HFFc6 (cell line): Measurements from ENCODE around the gene ELF5. TPM values are rescaled to one million over a fixed set of nuclear protein-coding genes. Genes with fewer than 3 reads are reported as not detected.

Source experiments
- DNase-seq: peaks from one replicate; pipeline ENCODE4 v3.0.0-alpha.2; 2018
- H3K27ac Mint-ChIP-seq: 2 replicates; pipeline ENCODE4 v1.8.0; 2020; ENCODE audit warnings: mild to moderate bottlenecking, mixed read lengths
- H3K27me3 Mint-ChIP-seq: 2 replicates; pipeline ENCODE4 v1.8.0; 2021; ENCODE audit warnings: mild to moderate bottlenecking, moderate library complexity, mixed read lengths; ENCODE audit not compliant: insufficient read depth
- H3K36me3 Mint-ChIP-seq: 2 replicates; pipeline ENCODE4 v1.8.0; 2021; ENCODE audit warnings: low read depth, mixed read lengths
- H3K4me1 Mint-ChIP-seq: 2 replicates; pipeline ENCODE4 v1.8.0; 2020; ENCODE audit warnings: low read depth, mixed read lengths
- H3K4me3 Mint-ChIP-seq: 2 replicates; pipeline ENCODE4 v1.8.0; 2020; ENCODE audit warnings: mild to moderate bottlenecking, moderate library complexity, mixed read lengths
- H3K9me3 Mint-ChIP-seq: 2 replicates; pipeline ENCODE4 v1.8.0; 2020; ENCODE audit warnings: mild to moderate bottlenecking, mixed read lengths
- long read RNA-seq: library from polyadenylated mRNA; unstranded; transcript quantifications from one replicate; pipeline ENCODE4 v2.0.0, GENCODE V29; 2019
- total RNA-seq, 6 experiments: library from RNA; stranded (reverse); fragmentation: NEBNext Ultra II Directional; extraction: Animal tissue kit (Norgen Biotek cat#: 25700); gene quantifications; 2 replicates in 1 of 6; 3 replicates in 5 of 6; pipeline ENCODE4 v1.2.3, GENCODE V29; 2021
- TF ChIP-seq, protein P1 (sequence below): fragments of 200-600 bp; sonication (generic); IDR thresholded peaks from 2 replicates; pipeline ENCODE4 v1.5.0; 2021; ENCODE audit warnings: antibody characterized with exemption, mild to moderate bottlenecking

Gene ELF5
- total RNA-seq, result not detected
- long read RNA-seq, result 0 reads

DNA sequence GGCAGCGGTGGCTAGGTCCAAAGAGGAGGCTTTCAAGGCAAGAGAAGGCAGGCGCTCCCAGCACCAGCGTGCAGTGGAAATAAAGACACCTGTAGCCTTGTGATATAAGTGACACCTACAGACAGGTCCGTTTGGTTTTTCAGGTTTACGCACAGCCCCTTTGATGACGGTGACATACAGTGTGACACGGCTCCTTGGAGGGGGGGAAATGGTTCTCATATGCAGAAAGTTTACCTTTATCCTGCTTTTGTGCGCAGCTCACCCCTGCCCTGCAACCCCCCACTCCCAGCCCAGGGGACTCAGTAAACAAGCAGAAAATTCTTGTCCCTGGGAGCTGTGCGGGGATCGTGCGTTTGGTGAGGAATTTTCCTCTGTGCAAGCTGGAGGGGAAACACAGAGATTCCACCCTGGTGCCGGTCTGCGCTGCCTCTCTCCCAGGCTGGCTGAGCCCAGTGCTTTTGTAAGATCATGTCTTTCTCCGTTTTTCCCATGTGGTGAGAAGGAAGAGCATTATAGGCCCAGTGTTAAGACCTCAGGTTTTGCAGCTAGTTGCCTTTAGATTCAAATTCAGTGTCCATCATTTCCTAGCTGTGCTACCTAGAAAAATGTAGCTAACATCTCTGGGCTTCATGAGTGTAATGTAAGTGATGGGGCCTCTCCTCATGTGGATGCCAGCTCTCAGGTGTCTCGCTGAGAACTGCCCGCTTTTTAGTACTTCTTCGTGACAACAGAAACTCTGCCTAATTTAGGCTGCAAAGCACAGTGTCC, at the start of gene ELF5:
Gene ELF5 (minus strand): TSS at position 113 of the 768 bp plus-strand sequence. CDS start 8,045 bp downstream, outside the sequence.
- DNase-seq, result no peak
- H3K9me3 Mint-ChIP-seq, result no peaks in the 10 kb centered on the region
- no peak within 1 kb of the TSS for H3K27ac Mint-ChIP-seq
- H3K4me1 Mint-ChIP-seq, result no peaks in the 10 kb centered on the region
- H3K36me3 Mint-ChIP-seq, result no peaks in the 10 kb centered on the region
- H3K27me3 Mint-ChIP-seq, result peaks cover 6% of the 10 kb centered on the region; the same call in 1 of the 2 replicates
- no peak within 1 kb of the TSS for H3K4me3 Mint-ChIP-seq
- TF ChIP-seq, protein P1, sequence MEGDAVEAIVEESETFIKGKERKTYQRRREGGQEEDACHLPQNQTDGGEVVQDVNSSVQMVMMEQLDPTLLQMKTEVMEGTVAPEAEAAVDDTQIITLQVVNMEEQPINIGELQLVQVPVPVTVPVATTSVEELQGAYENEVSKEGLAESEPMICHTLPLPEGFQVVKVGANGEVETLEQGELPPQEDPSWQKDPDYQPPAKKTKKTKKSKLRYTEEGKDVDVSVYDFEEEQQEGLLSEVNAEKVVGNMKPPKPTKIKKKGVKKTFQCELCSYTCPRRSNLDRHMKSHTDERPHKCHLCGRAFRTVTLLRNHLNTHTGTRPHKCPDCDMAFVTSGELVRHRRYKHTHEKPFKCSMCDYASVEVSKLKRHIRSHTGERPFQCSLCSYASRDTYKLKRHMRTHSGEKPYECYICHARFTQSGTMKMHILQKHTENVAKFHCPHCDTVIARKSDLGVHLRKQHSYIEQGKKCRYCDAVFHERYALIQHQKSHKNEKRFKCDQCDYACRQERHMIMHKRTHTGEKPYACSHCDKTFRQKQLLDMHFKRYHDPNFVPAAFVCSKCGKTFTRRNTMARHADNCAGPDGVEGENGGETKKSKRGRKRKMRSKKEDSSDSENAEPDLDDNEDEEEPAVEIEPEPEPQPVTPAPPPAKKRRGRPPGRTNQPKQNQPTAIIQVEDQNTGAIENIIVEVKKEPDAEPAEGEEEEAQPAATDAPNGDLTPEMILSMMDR, result no peak

DNA sequence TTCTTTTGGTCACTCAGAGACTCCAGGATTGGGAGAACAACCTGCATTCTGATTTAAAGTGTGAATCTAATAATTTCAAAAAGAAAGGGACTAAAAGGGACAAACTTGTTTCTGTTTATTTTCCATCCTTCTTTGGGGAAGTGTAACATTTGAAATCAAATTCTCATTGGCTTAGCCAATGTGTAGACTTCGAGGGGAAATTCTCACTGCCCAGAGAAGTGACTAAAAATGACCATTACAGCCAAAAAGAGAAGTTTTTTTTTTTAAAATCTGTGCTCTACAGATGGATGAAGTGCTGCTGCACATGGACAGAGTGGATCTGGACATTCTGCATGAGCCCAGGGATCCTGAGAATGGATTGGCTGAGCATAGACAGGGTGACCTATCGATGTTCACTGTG, 49.4 kb upstream of the ELF5 start:
- DNase-seq, result no peak
- TF ChIP-seq, protein P1, result no peak
- Mint-ChIP-seq H3K4me3 (no peak overlapping the region), H3K27me3 (peaks cover 39% of the 10 kb centered on the region), H3K9me3 (no peaks in the 10 kb centered on the region), H3K27ac (no peak overlapping the region), H3K4me1 (peaks cover 20% of the 10 kb centered on the region), H3K36me3 (no peaks in the 10 kb centered on the region)

DNA sequence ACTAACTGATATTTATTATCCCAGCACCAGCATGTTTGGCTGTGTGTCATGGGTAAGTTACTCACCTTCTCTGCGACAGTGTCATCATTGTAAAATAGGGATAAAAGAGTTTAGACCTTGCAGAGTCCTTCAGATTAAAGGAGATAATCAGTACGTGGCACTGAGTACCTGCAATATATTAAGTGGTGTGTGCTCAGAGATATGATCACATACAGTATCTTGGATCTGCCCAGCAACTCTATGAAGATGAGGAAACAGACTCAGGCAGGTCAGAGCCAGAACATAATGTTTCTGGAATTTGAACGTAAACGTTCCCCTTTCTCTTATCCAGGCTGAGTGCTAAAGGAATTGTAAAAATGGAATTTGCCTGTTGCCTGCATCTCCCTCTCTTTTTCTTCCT, 46.9 kb upstream of the ELF5 start:
- TF ChIP-seq, protein P1, result no peak
- no peak overlapping the region for H3K27ac Mint-ChIP-seq
- H3K4me1 Mint-ChIP-seq, result peaks cover 21% of the 10 kb centered on the region
- no peak for DNase-seq
- H3K36me3 Mint-ChIP-seq, result no peaks in the 10 kb centered on the region
- H3K4me3 Mint-ChIP-seq, result no peak overlapping the region
- peaks cover 34% of the 10 kb centered on the region for H3K27me3 Mint-ChIP-seq
- no peaks in the 10 kb centered on the region for H3K9me3 Mint-ChIP-seq

DNA sequence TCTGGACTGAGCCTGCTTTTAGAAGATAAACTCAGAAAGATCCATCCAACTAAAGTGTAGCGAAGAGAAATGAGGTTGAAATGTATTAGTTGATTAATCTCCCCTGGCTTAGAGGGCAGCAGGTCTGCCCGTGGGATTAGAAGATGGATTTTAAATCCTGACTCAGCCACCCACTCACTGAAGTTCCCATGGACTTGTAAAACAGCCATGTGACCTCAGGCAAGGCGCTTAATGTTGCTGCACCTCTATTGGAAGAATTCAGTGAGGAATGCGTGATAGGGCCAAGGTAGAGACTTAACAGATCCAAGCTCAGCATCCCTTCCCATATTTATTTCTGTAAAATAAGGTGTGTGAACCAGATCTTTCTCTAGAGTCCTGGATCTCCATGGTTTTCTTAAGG, 45.1 kb upstream of the ELF5 start:
- no peak overlapping the region for H3K27ac Mint-ChIP-seq
- peaks cover 9% of the 10 kb centered on the region for H3K4me1 Mint-ChIP-seq
- H3K36me3 Mint-ChIP-seq, result no peaks in the 10 kb centered on the region
- no peaks in the 10 kb centered on the region for H3K9me3 Mint-ChIP-seq
- no peak for DNase-seq
- TF ChIP-seq, protein P1, result no peak
- no peak overlapping the region for H3K4me3 Mint-ChIP-seq
- peaks cover 32% of the 10 kb centered on the region for H3K27me3 Mint-ChIP-seq

DNA sequence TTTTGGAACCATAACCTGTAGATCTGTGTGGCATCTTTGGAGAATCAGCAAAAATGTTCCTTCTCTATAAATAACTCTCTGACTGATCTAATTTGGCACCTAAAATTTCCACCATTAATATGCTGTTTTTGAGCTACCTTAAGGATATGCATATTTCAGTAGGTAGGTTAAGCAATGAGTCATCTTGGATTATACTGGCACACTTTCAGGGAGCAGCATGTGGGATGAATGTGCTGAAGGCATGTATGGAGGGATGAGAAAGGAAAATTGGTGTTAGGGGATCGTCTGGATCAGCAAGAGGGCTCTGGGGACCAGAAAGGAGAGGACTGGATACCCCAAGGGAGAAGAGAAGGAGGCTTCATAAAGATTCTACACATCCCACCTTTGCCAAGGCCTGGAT, 44.6 kb upstream of the ELF5 start:
- Mint-ChIP-seq H3K27me3 (peaks cover 29% of the 10 kb centered on the region), H3K27ac (no peak overlapping the region), H3K4me3 (no peak overlapping the region), H3K9me3 (no peaks in the 10 kb centered on the region), H3K36me3 (no peaks in the 10 kb centered on the region), H3K4me1 (peaks cover 9% of the 10 kb centered on the region)
- no peak for DNase-seq
- TF ChIP-seq, protein P1, result no peak
